CD4-positive, alpha-beta memory T cell (primary cell): ENCODE data around the gene LMNA. TPM values are rescaled to one million over a fixed set of nuclear protein-coding genes. Genes with fewer than 3 reads are reported as not detected.

Experiments used
- CTCF ChIA-PET: fragments of 350-600 bp; sonication (Branson Sonifier 250); formaldehyde crosslinking; loops from one replicate; lab custom pipeline; 2021; ENCODE audit warnings: inconsistent platforms; ENCODE audit not compliant: partially characterized antibody; lab: Charles Lee
- POLR2A ChIA-PET: fragments of 350-600 bp; sonication (Branson Sonifier 250); formaldehyde crosslinking; loops from one replicate; lab custom pipeline; 2021; ENCODE audit not compliant: partially characterized antibody; lab: Charles Lee
- DNase-seq, 5 donors: peaks; one replicate each; pipeline versions ENCODE4 v3.0.0 to v3.0.0-alpha.2; 2020 to 2022; ENCODE audit warnings: mixed read lengths in 1 of 5
- H3K27ac ChIP-seq: one replicate; pipeline ENCODE4 v1.7.0; 2013; ENCODE audit warnings: low read depth, low read length
- H3K27me3 ChIP-seq: 2 replicates; pipeline ENCODE4 v1.7.0; 2013; ENCODE audit warnings: mild to moderate bottlenecking, low read length, moderate library complexity; ENCODE audit not compliant: insufficient read depth
- H3K36me3 ChIP-seq: 2 replicates; pipeline ENCODE4 v1.7.0; 2013; ENCODE audit warnings: mild to moderate bottlenecking, low read length, moderate library complexity; ENCODE audit not compliant: insufficient read depth
- H3K4me1 ChIP-seq: 2 replicates; pipeline ENCODE4 v1.7.0; 2013; ENCODE audit warnings: mild to moderate bottlenecking, low read length, moderate library complexity; ENCODE audit not compliant: insufficient read depth
- H3K4me3 ChIP-seq, 2 donors: one replicate each; pipeline ENCODE4 v1.7.0; 2013; ENCODE audit warnings: low read length in 2 of 2, mild to moderate bottlenecking in 1 of 2
- H3K9me3 ChIP-seq, 2 donors: one replicate each; pipeline ENCODE4 v1.7.0; 2013; ENCODE audit warnings: low read length in 2 of 2, control low read depth in 1 of 2; ENCODE audit not compliant: control insufficient read depth in 1 of 2
- H3K27ac Mint-ChIP-seq, 7 donors: one replicate each; pipeline ENCODE4 v1.8.0; 2020 to 2021; ENCODE audit warnings: mixed read lengths in 7 of 7, mild to moderate bottlenecking in 6 of 7, inconsistent platforms in 3 of 7, moderate library complexity in 3 of 7
- H3K27me3 Mint-ChIP-seq, 2 donors: one replicate each; pipeline ENCODE4 v1.8.0; 2020 to 2021; ENCODE audit warnings: mixed read lengths in 2 of 2
- H3K36me3 Mint-ChIP-seq, 2 donors: one replicate each; pipeline ENCODE4 v1.8.0; 2020 to 2021; ENCODE audit warnings: mixed read lengths in 2 of 2, inconsistent platforms in 1 of 2, mild to moderate bottlenecking in 1 of 2
- H3K4me1 Mint-ChIP-seq, 4 donors: one replicate each; pipeline ENCODE4 v1.8.0; 2020 to 2021; ENCODE audit warnings: mixed read lengths in 4 of 4, mild to moderate bottlenecking in 1 of 4
- H3K4me3 Mint-ChIP-seq, 8 donors: one replicate each; pipeline ENCODE4 v1.8.0; 2020 to 2021; ENCODE audit warnings: mixed read lengths in 8 of 8, mild to moderate bottlenecking in 7 of 8, moderate library complexity in 6 of 8, inconsistent platforms in 3 of 8
- H3K9me3 Mint-ChIP-seq, 8 donors: one replicate each; pipeline ENCODE4 v1.8.0; 2020 to 2021; ENCODE audit warnings: mixed read lengths in 8 of 8, mild to moderate bottlenecking in 5 of 8, inconsistent platforms in 3 of 8, moderate library complexity in 1 of 8
- intact Hi-C: fragments of 100-400 bp; cut with micrococcal nuclease; formaldehyde crosslinking; loops from one replicate; pipeline ENCODE4 v1.15.1; 2023
- polyA plus RNA-seq, 2 donors: library from polyadenylated mRNA; unstranded; fragments of 300-500 nt; fragmentation: Illumina TruSeq; gene quantifications; one replicate each; pipeline ENCODE4 v1.2.3, GENCODE V29; 2021
- total RNA-seq, 2 experiments: library from RNA; stranded (reverse); gene quantifications; one replicate each; pipeline ENCODE4 v1.2.3, GENCODE V29; 2021

The LMNA gene
- total RNA-seq (10 to 100 TPM; 29.7 to 33.8 TPM), polyA plus RNA-seq (10 to 100 TPM; 19.1 to 47.1 TPM)

GRCh38 chr1:156114101-156114918 lies at the start of gene LMNA:
TSS of gene LMNA (plus strand) at chr1:156114711. CDS start at chr1:156114919, 208 bp downstream.
- peak within 1 kb of the TSS; percentile 91 for H3K27ac ChIP-seq
- H3K4me3 ChIP-seq, result peak within 1 kb of the TSS; percentile 81
- H3K4me1 ChIP-seq, result peaks cover 41% of the 10 kb centered on the region
- ChIA-PET POLR2A (interaction anchor here (0.8 to 21.9 kb wide), 8 partner anchors 9 to 578 kb away, joined by 3 to 527 read pairs (median 6); partner anchors contain the start of genes PMF1, SLC25A44, SMG5 and SYT11), CTCF (interaction anchor here (1.4 to 13.8 kb wide), 7 partner anchors 8 to 31 kb away, joined by 3 to 157 read pairs (median 6); no protein-coding TSS in a partner anchor)
- Mint-ChIP-seq H3K27ac (peak within 1 kb of the TSS; percentile 95 to 99 (median 98)), H3K4me1 (peaks cover 12 to 49% (median 27%) of the 10 kb centered on the region in 4 donors), H3K27me3 (no peaks in the 10 kb centered on the region), H3K9me3 (no peaks in the 10 kb centered on the region), H3K36me3 (peaks cover 0 to 16% of the 10 kb centered on the region in 2 donors), H3K4me3 (peak within 1 kb of the TSS; percentile 94 to 98 (median 96))
- no peaks in the 10 kb centered on the region for H3K36me3 ChIP-seq
- no peaks in the 10 kb centered on the region for H3K9me3 ChIP-seq
- intact Hi-C loops, result loop anchor here (1.0 to 2.0 kb wide), 4 partner anchors 8 to 18 kb away; no protein-coding TSS in a partner anchor
- no peaks in the 10 kb centered on the region for H3K27me3 ChIP-seq
- DNase-seq, result peak; percentile 73 to 96 (median 74)

- peak overlapping the region in 2 of 7 donors; percentile 0 to 7 for H3K27ac Mint-ChIP-seq
- no peak for DNase-seq
- peaks cover 3 to 15% (median 6%) of the 10 kb centered on the region in 4 donors for H3K4me1 Mint-ChIP-seq
- Histone ChIP-seq H3K27ac (no peak overlapping the region), H3K27me3 (no peaks in the 10 kb centered on the region), H3K4me3 (no peak overlapping the region), H3K9me3 (no peaks in the 10 kb centered on the region), H3K36me3 (no peaks in the 10 kb centered on the region), H3K4me1 (no peaks in the 10 kb centered on the region)
- H3K27me3 Mint-ChIP-seq, result no peaks in the 10 kb centered on the region
- POLR2A ChIA-PET, result no interaction called here
- intact Hi-C loops, result no loop called here
- CTCF ChIA-PET, result interaction anchor here (1.0 to 2.2 kb wide), 5 partner anchors 12 to 186 kb away, joined by 3 to 8 read pairs (median 3); no protein-coding TSS in a partner anchor
- no peaks in the 10 kb centered on the region for H3K9me3 Mint-ChIP-seq
- H3K36me3 Mint-ChIP-seq, result no peaks in the 10 kb centered on the region
- H3K4me3 Mint-ChIP-seq, result no peak overlapping the region
Measured at GRCh38 chr1:156065212-156065611, 49.3 kb upstream of the LMNA start.

- H3K9me3 Mint-ChIP-seq, result no peaks in the 10 kb centered on the region
- Histone ChIP-seq H3K36me3 (no peaks in the 10 kb centered on the region), H3K9me3 (no peaks in the 10 kb centered on the region), H3K4me3 (no peak overlapping the region), H3K27ac (no peak overlapping the region), H3K27me3 (no peaks in the 10 kb centered on the region), H3K4me1 (no peaks in the 10 kb centered on the region)
- intact Hi-C loops, result no loop called here
- no peaks in the 10 kb centered on the region for H3K36me3 Mint-ChIP-seq
- H3K4me1 Mint-ChIP-seq, result peaks cover 3 to 15% (median 5%) of the 10 kb centered on the region in 4 donors
- peak overlapping the region in 1 of 7 donors; percentile 61 for H3K27ac Mint-ChIP-seq
- no peaks in the 10 kb centered on the region for H3K27me3 Mint-ChIP-seq
- no peak overlapping the region for H3K4me3 Mint-ChIP-seq
- CTCF ChIA-PET, result interaction anchor here (0.8 to 1.8 kb wide), 14 partner anchors 8 to 380 kb away, joined by 3 to 11 read pairs (median 3); partner anchors contain the start of gene KHDC4
- DNase-seq, result no peak
- POLR2A ChIA-PET, result interaction anchor here (0.9 to 1.3 kb wide), 3 partner anchors 127 to 209 kb away, joined by 3 read pairs; partner anchors contain the start of genes GON4L and PMF1
Measured at GRCh38 chr1:156065871-156066270, 48.6 kb upstream of the LMNA start.

GRCh38 chr1:156067262-156067661 lies 47.2 kb upstream of the LMNA start:
- intact Hi-C loops, result no loop called here
- Histone ChIP-seq H3K36me3 (no peaks in the 10 kb centered on the region), H3K9me3 (no peaks in the 10 kb centered on the region), H3K4me3 (no peak overlapping the region), H3K27ac (no peak overlapping the region), H3K4me1 (no peaks in the 10 kb centered on the region), H3K27me3 (no peaks in the 10 kb centered on the region)
- H3K27me3 Mint-ChIP-seq, result no peaks in the 10 kb centered on the region
- no peaks in the 10 kb centered on the region for H3K36me3 Mint-ChIP-seq
- CTCF ChIA-PET, result interaction anchor here (1.2 to 1.8 kb wide), 6 partner anchors 9 to 226 kb away, joined by 3 to 11 read pairs (median 4); no protein-coding TSS in a partner anchor
- peak overlapping the region in 1 of 7 donors; percentile 23 for H3K27ac Mint-ChIP-seq
- H3K4me1 Mint-ChIP-seq, result peaks cover 3 to 10% (median 4%) of the 10 kb centered on the region in 4 donors
- peaks cover 0 to 3% (median 0%) of the 10 kb centered on the region in 8 donors for H3K9me3 Mint-ChIP-seq
- H3K4me3 Mint-ChIP-seq, result no peak overlapping the region
- no peak for DNase-seq
- POLR2A ChIA-PET, result no interaction called here

GRCh38 chr1:156069490-156070455 lies 44.7 kb upstream of the LMNA start:
- Mint-ChIP-seq H3K9me3 (peaks cover 0 to 3% (median 0%) of the 10 kb centered on the region in 8 donors), H3K27me3 (peaks cover 0 to 3% of the 10 kb centered on the region in 2 donors), H3K4me3 (no peak overlapping the region), H3K27ac (peak overlapping the region in 2 of 7 donors; percentile 41 to 77), H3K36me3 (no peaks in the 10 kb centered on the region), H3K4me1 (peaks cover 3 to 10% (median 4%) of the 10 kb centered on the region in 4 donors)
- H3K4me3 ChIP-seq, result no peak overlapping the region
- ChIA-PET CTCF (interaction anchor here (0.6 kb wide), 1 partner anchor 131 kb away, joined by 4 read pairs; no protein-coding TSS in a partner anchor), POLR2A (no interaction called here)
- H3K27ac ChIP-seq, result no peak overlapping the region
- no peaks in the 10 kb centered on the region for H3K9me3 ChIP-seq
- intact Hi-C loops, result no loop called here
- no peaks in the 10 kb centered on the region for H3K4me1 ChIP-seq
- no peaks in the 10 kb centered on the region for H3K36me3 ChIP-seq
- H3K27me3 ChIP-seq, result no peaks in the 10 kb centered on the region
- no peak for DNase-seq

GRCh38 chr1:156070548-156070947 lies 44.0 kb upstream of the LMNA start:
- DNase-seq, result no peak
- Histone ChIP-seq H3K4me3 (no peak overlapping the region), H3K27me3 (no peaks in the 10 kb centered on the region), H3K27ac (no peak overlapping the region), H3K9me3 (no peaks in the 10 kb centered on the region), H3K36me3 (no peaks in the 10 kb centered on the region), H3K4me1 (no peaks in the 10 kb centered on the region)
- H3K4me3 Mint-ChIP-seq, result no peak overlapping the region
- CTCF ChIA-PET, result no interaction called here
- no peaks in the 10 kb centered on the region for H3K36me3 Mint-ChIP-seq
- intact Hi-C loops, result no loop called here
- H3K27ac Mint-ChIP-seq, result peak overlapping the region in 1 of 7 donors; percentile 77
- peaks cover 0 to 3% of the 10 kb centered on the region in 2 donors for H3K27me3 Mint-ChIP-seq
- POLR2A ChIA-PET, result no interaction called here
- H3K9me3 Mint-ChIP-seq, result peaks cover 0 to 3% (median 0%) of the 10 kb centered on the region in 8 donors
- H3K4me1 Mint-ChIP-seq, result peaks cover 3 to 10% (median 4%) of the 10 kb centered on the region in 4 donors
